Measurements from ENCODE around the gene GPRC5B.

The GPRC5B gene

DNA sequence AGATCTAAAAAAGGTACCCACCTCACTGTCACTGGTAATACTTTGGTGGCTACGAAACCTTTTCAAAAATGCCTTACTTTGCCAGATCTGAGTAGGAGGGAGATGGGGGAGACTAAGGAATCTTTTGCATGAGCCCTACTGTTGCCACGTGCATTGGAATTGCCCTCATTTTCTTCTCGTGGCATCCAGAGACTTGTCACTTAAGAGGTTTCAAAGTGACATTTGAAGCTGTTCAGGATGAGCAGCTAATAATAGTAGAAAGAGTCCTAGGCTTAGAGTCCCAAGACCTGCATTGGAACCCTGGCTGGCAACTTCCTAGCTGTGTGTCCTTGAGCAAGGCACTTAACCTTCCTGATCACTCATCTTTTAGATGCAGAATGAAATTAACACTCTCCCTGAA, 43.5 kb downstream of the GPRC5B start:
- H3K27me3 ChIP-seq (ENCODE audit: insufficient read depth, poor library complexity, severe bottlenecking) = no peaks in the 10 kb centered on the region
- DNase-seq (ENCODE audit: low spot score) = no peak
- H3K27ac ChIP-seq (ENCODE audit: poor library complexity, severe bottlenecking) = no peak overlapping the region
- H3K4me3 ChIP-seq (ENCODE audit: severe bottlenecking) = no peak overlapping the region
- no peaks in the 10 kb centered on the region for H3K4me1 ChIP-seq (ENCODE audit: insufficient read depth, poor library complexity, severe bottlenecking)
- no peak for ATAC-seq (ENCODE audit: low read depth)
- no peaks in the 10 kb centered on the region for H3K9me3 ChIP-seq (ENCODE audit: severe bottlenecking)
- TF ChIP-seq, protein P1, sequence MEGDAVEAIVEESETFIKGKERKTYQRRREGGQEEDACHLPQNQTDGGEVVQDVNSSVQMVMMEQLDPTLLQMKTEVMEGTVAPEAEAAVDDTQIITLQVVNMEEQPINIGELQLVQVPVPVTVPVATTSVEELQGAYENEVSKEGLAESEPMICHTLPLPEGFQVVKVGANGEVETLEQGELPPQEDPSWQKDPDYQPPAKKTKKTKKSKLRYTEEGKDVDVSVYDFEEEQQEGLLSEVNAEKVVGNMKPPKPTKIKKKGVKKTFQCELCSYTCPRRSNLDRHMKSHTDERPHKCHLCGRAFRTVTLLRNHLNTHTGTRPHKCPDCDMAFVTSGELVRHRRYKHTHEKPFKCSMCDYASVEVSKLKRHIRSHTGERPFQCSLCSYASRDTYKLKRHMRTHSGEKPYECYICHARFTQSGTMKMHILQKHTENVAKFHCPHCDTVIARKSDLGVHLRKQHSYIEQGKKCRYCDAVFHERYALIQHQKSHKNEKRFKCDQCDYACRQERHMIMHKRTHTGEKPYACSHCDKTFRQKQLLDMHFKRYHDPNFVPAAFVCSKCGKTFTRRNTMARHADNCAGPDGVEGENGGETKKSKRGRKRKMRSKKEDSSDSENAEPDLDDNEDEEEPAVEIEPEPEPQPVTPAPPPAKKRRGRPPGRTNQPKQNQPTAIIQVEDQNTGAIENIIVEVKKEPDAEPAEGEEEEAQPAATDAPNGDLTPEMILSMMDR (IDR thresholded peaks at IDR 0.05; ENCODE audit: poor library complexity, severe bottlenecking) = no peak
- no peaks in the 10 kb centered on the region for H3K36me3 ChIP-seq (ENCODE audit: low read depth)

DNA sequence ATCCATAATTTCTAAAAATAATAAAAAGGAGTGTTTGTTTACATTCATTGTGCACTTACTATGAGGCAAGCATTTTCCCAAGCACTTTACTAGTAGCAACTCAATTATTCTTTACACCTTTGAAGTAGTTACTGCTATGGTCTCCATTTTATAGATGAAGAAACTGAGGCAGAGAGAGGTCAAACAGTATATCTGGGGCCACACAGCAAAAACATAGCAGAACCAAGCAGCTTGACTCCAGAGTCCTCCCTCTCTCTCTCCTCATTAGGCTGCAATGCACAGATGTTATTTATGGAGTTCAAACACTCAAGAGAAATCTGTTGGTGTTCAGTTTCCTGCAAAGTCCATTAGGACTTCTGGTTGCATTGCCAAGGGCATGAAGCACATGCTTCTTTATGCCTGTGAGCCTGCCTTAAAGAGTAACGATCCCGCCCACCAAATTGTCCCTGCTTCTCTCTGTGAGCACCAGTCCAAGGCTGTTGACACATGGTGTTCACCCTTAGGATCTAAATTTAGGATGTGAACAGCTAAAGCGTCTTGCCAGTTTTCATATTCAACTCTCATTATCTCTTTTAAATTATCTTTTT, 44.0 kb downstream of the GPRC5B start:
- TF ChIP-seq, protein P1 (IDR thresholded peaks at IDR 0.05; ENCODE audit: poor library complexity, severe bottlenecking) = no peak
- no peak for DNase-seq (ENCODE audit: low spot score)
- ATAC-seq (ENCODE audit: low read depth) = no peak
- Histone ChIP-seq H3K36me3 (ENCODE audit: low read depth) (no peaks in the 10 kb centered on the region), H3K9me3 (ENCODE audit: severe bottlenecking) (no peaks in the 10 kb centered on the region), H3K27ac (ENCODE audit: poor library complexity, severe bottlenecking) (no peak overlapping the region), H3K4me1 (ENCODE audit: insufficient read depth, poor library complexity, severe bottlenecking) (no peaks in the 10 kb centered on the region), H3K27me3 (ENCODE audit: insufficient read depth, poor library complexity, severe bottlenecking) (no peaks in the 10 kb centered on the region), H3K4me3 (ENCODE audit: severe bottlenecking) (no peak overlapping the region)

DNA sequence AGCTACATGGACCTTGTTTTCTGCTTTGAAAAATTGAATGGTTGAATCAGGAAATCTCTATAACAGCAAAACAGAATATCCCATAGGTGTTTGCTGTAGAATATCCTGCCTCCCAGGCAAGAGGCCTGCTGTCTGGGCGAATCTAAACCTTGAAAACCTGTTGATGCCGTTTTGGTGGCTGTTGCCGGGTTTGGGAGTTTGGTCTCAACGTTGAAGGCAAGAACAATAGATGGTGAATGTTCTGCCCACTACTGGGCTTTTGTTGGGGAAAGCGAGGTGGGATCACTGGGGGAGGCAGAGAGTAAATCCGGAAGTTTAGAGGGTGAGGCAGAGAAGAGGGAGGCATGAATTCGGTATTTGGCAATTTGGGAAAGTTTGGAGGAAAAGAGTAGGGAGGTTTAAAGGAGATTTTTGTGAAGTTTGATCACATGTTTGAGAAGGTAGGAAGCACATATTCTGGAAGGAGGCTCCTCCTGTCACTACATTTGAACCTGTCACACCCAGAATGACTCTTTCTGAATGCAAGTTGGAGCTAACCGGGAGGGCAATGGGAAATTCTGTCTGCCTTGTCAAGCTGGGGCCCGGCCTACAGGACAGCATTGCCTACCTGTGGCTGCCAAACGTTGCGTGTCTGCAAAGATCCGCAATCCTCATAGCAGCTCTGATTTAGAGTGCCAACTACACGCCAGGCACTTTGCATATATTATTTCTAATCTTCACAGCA, 46.5 kb downstream of the GPRC5B start:
- no peaks in the 10 kb centered on the region for H3K4me1 ChIP-seq (ENCODE audit: insufficient read depth, poor library complexity, severe bottlenecking)
- H3K27ac ChIP-seq (ENCODE audit: poor library complexity, severe bottlenecking) = no peak overlapping the region
- H3K9me3 ChIP-seq (ENCODE audit: severe bottlenecking) = no peaks in the 10 kb centered on the region
- TF ChIP-seq, protein P1 (IDR thresholded peaks at IDR 0.05; ENCODE audit: poor library complexity, severe bottlenecking) = no peak
- H3K27me3 ChIP-seq (ENCODE audit: insufficient read depth, poor library complexity, severe bottlenecking) = no peaks in the 10 kb centered on the region
- DNase-seq (ENCODE audit: low spot score) (no peak), ATAC-seq (ENCODE audit: low read depth) (no peak)
- no peaks in the 10 kb centered on the region for H3K36me3 ChIP-seq (ENCODE audit: low read depth)
- H3K4me3 ChIP-seq (ENCODE audit: severe bottlenecking) = no peak overlapping the region

DNA sequence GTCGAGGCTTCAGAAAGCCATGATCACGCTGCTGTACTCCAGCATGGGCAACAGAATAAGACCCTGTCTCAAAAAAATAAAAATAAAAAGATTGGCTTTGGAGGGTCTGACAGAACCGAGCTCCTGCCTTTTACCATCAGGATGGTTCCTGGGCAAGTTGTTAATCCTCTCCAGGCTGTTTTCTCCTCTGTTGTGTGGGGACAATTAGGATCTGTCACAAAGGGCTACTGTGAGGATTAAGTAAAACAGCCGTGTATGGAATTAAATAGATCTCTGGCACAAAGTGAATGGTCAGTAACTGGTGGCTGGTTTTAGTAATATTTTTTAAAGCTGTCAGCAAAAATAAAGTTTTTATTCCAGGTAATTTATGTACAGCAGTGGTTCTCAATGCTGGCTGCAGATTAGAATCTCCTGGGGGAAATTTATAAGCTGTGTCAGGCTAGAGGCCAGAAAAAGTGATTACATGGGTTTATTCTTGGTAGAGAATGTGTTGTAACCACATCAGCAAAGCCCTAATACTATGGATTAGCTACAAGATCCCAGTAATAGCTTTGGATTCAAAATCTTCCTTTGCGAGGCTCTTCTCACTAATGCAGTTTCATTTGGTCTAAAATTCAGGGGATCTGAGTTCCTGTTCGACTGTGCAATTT, 47.2 kb downstream of the GPRC5B start:
- no peak for DNase-seq (ENCODE audit: low spot score)
- Histone ChIP-seq H3K9me3 (ENCODE audit: severe bottlenecking) (no peaks in the 10 kb centered on the region), H3K27me3 (ENCODE audit: insufficient read depth, poor library complexity, severe bottlenecking) (no peaks in the 10 kb centered on the region), H3K27ac (ENCODE audit: poor library complexity, severe bottlenecking) (no peak overlapping the region), H3K36me3 (ENCODE audit: low read depth) (no peaks in the 10 kb centered on the region), H3K4me1 (ENCODE audit: insufficient read depth, poor library complexity, severe bottlenecking) (no peaks in the 10 kb centered on the region), H3K4me3 (ENCODE audit: severe bottlenecking) (no peak overlapping the region)
- TF ChIP-seq, protein P1 (IDR thresholded peaks at IDR 0.05; ENCODE audit: poor library complexity, severe bottlenecking) = no peak
- ATAC-seq (ENCODE audit: low read depth) = no peak
